ENCODE results near the gene AHI1. TPM values are rescaled to one million over a fixed set of nuclear protein-coding genes. Genes with fewer than 3 reads are reported as not detected.

Gene AHI1
- polyA plus RNA-seq, 1 donor (not counting 4 experiments of a cell fraction or from before 2014, with no cell fraction given), result 7.0 TPM

DNA sequence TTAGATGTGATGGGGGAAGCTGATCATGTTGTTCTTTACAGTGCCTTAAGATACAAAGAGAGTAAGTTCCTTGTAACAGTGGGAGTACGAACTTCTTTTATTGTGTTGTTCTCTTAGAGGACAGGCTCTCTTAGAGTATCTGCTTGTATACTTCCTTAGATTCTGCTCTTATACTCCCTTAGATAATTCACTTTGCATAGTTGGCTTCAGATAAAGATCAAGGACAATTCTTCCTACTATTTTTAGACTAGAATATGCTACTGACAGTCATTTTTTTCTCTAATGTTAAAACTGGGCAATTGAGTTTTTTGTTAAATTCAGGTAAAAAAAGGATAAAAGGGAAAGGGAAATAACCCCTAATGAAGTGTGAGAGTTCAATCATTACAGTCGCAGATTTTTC is 177.7 kb downstream of the AHI1 start:
- TF ChIP-seq, protein P1, sequence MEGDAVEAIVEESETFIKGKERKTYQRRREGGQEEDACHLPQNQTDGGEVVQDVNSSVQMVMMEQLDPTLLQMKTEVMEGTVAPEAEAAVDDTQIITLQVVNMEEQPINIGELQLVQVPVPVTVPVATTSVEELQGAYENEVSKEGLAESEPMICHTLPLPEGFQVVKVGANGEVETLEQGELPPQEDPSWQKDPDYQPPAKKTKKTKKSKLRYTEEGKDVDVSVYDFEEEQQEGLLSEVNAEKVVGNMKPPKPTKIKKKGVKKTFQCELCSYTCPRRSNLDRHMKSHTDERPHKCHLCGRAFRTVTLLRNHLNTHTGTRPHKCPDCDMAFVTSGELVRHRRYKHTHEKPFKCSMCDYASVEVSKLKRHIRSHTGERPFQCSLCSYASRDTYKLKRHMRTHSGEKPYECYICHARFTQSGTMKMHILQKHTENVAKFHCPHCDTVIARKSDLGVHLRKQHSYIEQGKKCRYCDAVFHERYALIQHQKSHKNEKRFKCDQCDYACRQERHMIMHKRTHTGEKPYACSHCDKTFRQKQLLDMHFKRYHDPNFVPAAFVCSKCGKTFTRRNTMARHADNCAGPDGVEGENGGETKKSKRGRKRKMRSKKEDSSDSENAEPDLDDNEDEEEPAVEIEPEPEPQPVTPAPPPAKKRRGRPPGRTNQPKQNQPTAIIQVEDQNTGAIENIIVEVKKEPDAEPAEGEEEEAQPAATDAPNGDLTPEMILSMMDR (optimal IDR thresholded peaks at IDR 0.05 in 1 of 3, IDR thresholded peaks at IDR 0.05 in 1 of 3, conservative IDR thresholded peaks at IDR 0.05 in 1 of 3; ENCODE audit: extremely low read depth in 1 of 3, insufficient read depth in 2 of 3, low read length in 3 of 3), result no peak
- TF ChIP-seq EZH2 (IDR thresholded peaks at IDR 0.05; ENCODE audit: low read length), result no peak
- no peak for FAIRE-seq
- H2AFZ ChIP-seq (ENCODE audit: control insufficient read depth, low read length), result no peak overlapping the region
- H3K9me1 ChIP-seq (ENCODE audit: control insufficient read depth, extremely low read depth, insufficient read depth, low read length), result no peaks in the 10 kb centered on the region
- dilution Hi-C loops (cut with MboI; ENCODE audit: extremely low pct_ligation_motif_present, low sequenced_read_pairs), result no loop called here
- H3K27ac ChIP-seq (ENCODE audit: control insufficient read depth, insufficient read depth, low read length), result no peak overlapping the region
- H3K27me3 ChIP-seq (ENCODE audit: control insufficient read depth, extremely low read depth, insufficient read depth, low read length), result no peaks in the 10 kb centered on the region
- no peaks in the 10 kb centered on the region for H3K79me2 ChIP-seq (ENCODE audit: control insufficient read depth, insufficient read depth, low read length)
- no peaks in the 10 kb centered on the region for H3K4me1 ChIP-seq (ENCODE audit: control insufficient read depth, extremely low read depth, insufficient read depth, low read length)
- DNase-seq (ENCODE audit: low read depth, low spot score), result no peak
- no peak overlapping the region for H3K4me3 ChIP-seq (ENCODE audit: control insufficient read depth in 2 of 3, extremely low read depth in 1 of 3, insufficient read depth in 2 of 3, low read depth in 1 of 3, low read length in 3 of 3)
- no peaks in the 10 kb centered on the region for H4K20me1 ChIP-seq (ENCODE audit: control insufficient read depth, extremely low read depth, insufficient read depth, low read length)
- H3K9me3 ChIP-seq (ENCODE audit: control insufficient read depth, low read depth, low read length), result no peaks in the 10 kb centered on the region
- no peak overlapping the region for H3K4me2 ChIP-seq (ENCODE audit: control insufficient read depth, extremely low read depth, insufficient read depth, low read depth, low read length)
- H3K36me3 ChIP-seq (ENCODE audit: control insufficient read depth in 2 of 2, extremely low read depth in 1 of 2, insufficient read depth in 2 of 2, low read length in 2 of 2), result no peaks in the 10 kb centered on the region
- H3K9ac ChIP-seq (ENCODE audit: control insufficient read depth, extremely low read depth, insufficient read depth, low read length), result no peak overlapping the region

DNA sequence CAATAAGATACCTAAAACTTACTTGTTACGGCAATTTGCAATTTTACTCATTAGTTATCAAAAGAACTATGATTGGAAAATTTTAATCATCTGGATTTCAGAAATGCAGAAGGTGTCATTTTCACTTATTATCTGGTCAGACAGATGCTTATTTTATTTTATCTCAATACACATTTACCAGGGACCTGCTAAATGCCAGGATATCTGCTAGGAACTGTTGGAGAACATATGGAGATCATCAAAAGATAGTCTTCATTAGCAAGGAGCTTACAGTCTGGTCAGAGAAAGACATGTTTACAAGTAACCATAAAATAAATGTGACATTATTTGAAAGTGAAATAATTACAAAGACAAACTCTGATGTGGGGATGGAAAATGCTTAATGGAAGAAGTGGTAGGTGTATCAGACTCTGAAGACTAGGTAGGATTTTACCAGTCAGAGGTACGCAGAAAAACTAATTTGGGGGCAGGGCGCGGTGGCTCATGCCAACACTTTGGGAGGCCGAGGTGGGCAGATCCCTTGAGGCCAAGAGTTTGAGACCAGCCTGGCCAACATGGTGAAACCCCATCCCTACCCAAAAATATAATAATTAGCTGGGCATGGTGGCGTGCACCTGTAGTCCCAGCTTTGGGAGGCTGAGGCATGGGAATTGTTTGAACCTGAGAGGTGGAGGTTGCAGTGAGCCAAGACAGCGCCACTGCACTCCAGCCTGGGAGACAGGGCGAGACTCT is 178.6 kb downstream of the AHI1 start:
- Histone ChIP-seq H2AFZ (ENCODE audit: control insufficient read depth, low read length) (no peak overlapping the region), H3K9ac (ENCODE audit: control insufficient read depth, extremely low read depth, insufficient read depth, low read length) (no peak overlapping the region), H4K20me1 (ENCODE audit: control insufficient read depth, extremely low read depth, insufficient read depth, low read length) (no peaks in the 10 kb centered on the region), H3K36me3 (ENCODE audit: control insufficient read depth in 2 of 2, extremely low read depth in 1 of 2, insufficient read depth in 2 of 2, low read length in 2 of 2) (no peaks in the 10 kb centered on the region), H3K27me3 (ENCODE audit: control insufficient read depth, extremely low read depth, insufficient read depth, low read length) (no peaks in the 10 kb centered on the region), H3K4me1 (ENCODE audit: control insufficient read depth, extremely low read depth, insufficient read depth, low read length) (no peaks in the 10 kb centered on the region), H3K9me3 (ENCODE audit: control insufficient read depth, low read depth, low read length) (no peaks in the 10 kb centered on the region), H3K4me3 (ENCODE audit: control insufficient read depth in 2 of 3, extremely low read depth in 1 of 3, insufficient read depth in 2 of 3, low read depth in 1 of 3, low read length in 3 of 3) (no peak overlapping the region), H3K4me2 (ENCODE audit: control insufficient read depth, extremely low read depth, insufficient read depth, low read depth, low read length) (no peak overlapping the region), H3K79me2 (ENCODE audit: control insufficient read depth, insufficient read depth, low read length) (no peaks in the 10 kb centered on the region), H3K9me1 (ENCODE audit: control insufficient read depth, extremely low read depth, insufficient read depth, low read length) (no peaks in the 10 kb centered on the region), H3K27ac (ENCODE audit: control insufficient read depth, insufficient read depth, low read length) (no peak overlapping the region)
- FAIRE-seq (no peak), DNase-seq (ENCODE audit: low read depth, low spot score) (no peak)
- TF ChIP-seq, protein P1 (optimal IDR thresholded peaks at IDR 0.05 in 1 of 3, IDR thresholded peaks at IDR 0.05 in 1 of 3, conservative IDR thresholded peaks at IDR 0.05 in 1 of 3; ENCODE audit: extremely low read depth in 1 of 3, insufficient read depth in 2 of 3, low read length in 3 of 3), result no peak
- no peak for TF ChIP-seq EZH2 (IDR thresholded peaks at IDR 0.05; ENCODE audit: low read length)
- dilution Hi-C loops (cut with MboI; ENCODE audit: extremely low pct_ligation_motif_present, low sequenced_read_pairs), result no loop called here

Measured in keratinocyte (primary cell).